ENCODE data around the gene SLC12A7. TPM values are rescaled to one million over a fixed set of nuclear protein-coding genes. Genes with fewer than 3 reads are reported as not detected.

SLC12A7 gene
- total RNA-seq, 4 donors from 2014 or later: 18.8 to 28.7 (median 24.5) TPM

DNA sequence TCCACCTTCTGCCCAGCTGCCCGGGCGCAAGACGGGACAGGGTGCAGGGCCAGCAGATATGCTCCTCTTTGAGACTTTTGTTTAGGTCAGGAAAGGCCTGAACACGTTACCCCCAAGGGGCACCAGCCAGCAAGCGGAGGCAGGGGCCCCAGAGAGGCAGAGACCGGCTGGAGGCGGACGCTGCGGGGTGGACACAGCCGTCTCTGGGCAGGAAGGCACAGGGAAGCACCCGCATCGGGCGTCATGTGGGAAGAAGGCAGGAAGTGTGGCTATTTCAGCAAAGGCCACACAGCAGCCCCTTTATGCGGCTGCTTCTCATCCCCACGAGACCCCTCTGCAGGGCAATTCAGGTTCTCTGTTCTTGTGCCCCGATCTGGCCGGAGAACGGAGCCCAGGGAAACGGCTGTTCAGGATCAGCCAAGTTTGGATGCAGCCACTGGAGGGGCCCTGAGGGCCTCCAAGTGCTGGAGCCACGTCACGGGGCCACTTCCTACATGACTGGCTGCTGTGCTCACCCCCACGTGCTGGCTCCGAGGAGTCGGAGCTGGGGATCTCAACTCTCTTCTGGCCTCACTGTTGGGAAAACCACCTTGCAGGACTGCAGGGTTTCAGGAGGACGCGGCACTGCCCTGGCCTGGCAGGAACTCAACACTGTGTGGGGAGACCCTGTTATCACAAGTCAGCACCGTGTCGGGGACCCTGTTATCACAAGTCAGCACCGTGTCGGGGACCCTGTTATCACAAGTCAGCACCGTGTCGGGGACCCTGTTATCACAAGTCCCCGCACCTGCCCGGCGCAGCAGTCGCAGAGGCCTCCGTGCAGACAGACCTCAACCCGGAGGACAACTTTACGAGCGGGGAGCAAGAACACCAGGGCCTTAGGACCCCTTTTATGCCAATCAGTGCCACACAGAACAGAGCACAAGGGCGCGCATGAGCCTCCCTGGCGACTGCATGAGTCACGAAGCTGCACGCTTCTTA lies 44.4 kb downstream of the SLC12A7 start:
- TF ChIP-seq POLR2AphosphoS5 (IDR thresholded peaks at IDR 0.05) (no peak), EP300 (IDR thresholded peaks at IDR 0.05) (no peak), POLR2A (IDR thresholded peaks at IDR 0.05) (no peak)
- TF ChIP-seq, protein P1, sequence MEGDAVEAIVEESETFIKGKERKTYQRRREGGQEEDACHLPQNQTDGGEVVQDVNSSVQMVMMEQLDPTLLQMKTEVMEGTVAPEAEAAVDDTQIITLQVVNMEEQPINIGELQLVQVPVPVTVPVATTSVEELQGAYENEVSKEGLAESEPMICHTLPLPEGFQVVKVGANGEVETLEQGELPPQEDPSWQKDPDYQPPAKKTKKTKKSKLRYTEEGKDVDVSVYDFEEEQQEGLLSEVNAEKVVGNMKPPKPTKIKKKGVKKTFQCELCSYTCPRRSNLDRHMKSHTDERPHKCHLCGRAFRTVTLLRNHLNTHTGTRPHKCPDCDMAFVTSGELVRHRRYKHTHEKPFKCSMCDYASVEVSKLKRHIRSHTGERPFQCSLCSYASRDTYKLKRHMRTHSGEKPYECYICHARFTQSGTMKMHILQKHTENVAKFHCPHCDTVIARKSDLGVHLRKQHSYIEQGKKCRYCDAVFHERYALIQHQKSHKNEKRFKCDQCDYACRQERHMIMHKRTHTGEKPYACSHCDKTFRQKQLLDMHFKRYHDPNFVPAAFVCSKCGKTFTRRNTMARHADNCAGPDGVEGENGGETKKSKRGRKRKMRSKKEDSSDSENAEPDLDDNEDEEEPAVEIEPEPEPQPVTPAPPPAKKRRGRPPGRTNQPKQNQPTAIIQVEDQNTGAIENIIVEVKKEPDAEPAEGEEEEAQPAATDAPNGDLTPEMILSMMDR (IDR thresholded peaks at IDR 0.05): no peak
- peaks cover 0 to 73% of the 10 kb centered on the region in 2 donors for H3K36me3 ChIP-seq
- no peak for ATAC-seq
- H3K27ac ChIP-seq: no peak overlapping the region
- 87% methylated on average over 8 of the region's 45 CpGs; no CpG with 5 or more reads in 1 of the 2 donors for WGBS, 2 donors (ENCODE audit: low coverage in 1 of 2)
- no peaks in the 10 kb centered on the region for H3K4me1 ChIP-seq
- H3K27me3 ChIP-seq: no peaks in the 10 kb centered on the region
- H3K4me3 ChIP-seq: no peak overlapping the region
- H3K9me3 ChIP-seq: no peaks in the 10 kb centered on the region

DNA sequence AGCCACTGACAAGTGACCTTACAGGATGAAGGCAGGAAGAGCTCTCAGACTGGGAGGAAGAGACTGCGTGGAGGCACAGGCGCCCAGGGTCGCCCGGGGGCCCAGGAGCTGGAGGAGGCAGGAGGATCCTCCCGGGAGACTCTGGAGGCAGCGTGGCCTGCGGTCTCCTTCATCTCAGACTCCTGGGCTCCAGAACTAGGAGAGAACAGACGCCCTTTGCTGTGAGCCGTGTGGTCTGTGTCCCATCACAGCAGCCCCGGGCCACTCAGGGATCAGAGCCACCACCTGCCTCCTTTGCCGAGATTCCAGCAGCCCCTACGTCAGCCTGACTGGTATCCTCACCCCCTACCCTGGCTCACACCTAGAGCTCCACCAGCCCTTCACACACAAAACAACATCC lies 45.2 kb downstream of the SLC12A7 start:
- TF ChIP-seq POLR2A (IDR thresholded peaks at IDR 0.05): no peak
- no peak for TF ChIP-seq EP300 (IDR thresholded peaks at IDR 0.05)
- TF ChIP-seq, protein P1 (IDR thresholded peaks at IDR 0.05): no peak
- no peak for TF ChIP-seq POLR2AphosphoS5 (IDR thresholded peaks at IDR 0.05)
- Histone ChIP-seq H3K27ac (no peak overlapping the region), H3K4me1 (no peaks in the 10 kb centered on the region), H3K4me3 (no peak overlapping the region), H3K27me3 (no peaks in the 10 kb centered on the region), H3K36me3 (peaks cover 0 to 81% of the 10 kb centered on the region in 2 donors), H3K9me3 (no peaks in the 10 kb centered on the region)
- WGBS, 2 donors (ENCODE audit: low coverage in 1 of 2): 93% methylated on average over 6 of the region's 12 CpGs; no CpG with 5 or more reads in 1 of the 2 donors
- no peak for ATAC-seq

DNA sequence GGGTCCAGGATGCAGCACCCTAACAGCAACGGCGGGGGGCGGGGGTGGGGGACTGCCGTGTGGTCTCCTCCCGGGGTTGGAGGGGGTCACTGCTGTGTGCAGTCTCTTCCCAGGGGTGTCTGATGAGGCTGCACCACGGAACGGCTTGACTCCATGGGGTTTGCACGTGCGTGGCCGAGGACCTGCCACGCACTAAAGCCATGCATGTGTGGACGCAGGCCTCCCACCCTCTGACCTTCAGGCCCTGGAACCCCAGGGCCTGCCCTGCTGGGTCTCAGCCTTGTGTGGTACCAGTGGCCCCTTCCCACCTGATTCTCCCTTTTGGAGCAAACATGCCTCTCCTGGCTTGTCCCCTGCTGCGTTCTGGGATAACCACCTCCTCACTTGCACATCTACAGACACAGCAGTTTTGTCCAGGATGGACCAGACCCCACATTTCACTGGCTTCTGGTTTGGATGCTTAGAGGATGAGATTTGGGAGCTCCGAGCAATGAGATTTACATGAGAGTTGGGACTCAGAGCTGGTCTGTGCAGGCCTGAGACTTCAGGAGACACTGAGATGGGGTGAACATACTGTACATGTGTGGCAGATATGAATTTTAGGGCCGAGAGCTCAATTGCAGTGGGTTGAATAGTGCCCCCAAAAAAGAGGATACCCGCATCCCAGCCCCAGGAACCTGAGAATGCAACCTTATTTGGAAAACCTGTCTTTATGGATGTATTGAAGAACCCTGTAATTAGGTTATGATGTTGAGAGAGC lies 45.8 kb downstream of the SLC12A7 start:
- no peaks in the 10 kb centered on the region for H3K27me3 ChIP-seq
- peaks cover 0 to 85% of the 10 kb centered on the region in 2 donors for H3K36me3 ChIP-seq

DNA sequence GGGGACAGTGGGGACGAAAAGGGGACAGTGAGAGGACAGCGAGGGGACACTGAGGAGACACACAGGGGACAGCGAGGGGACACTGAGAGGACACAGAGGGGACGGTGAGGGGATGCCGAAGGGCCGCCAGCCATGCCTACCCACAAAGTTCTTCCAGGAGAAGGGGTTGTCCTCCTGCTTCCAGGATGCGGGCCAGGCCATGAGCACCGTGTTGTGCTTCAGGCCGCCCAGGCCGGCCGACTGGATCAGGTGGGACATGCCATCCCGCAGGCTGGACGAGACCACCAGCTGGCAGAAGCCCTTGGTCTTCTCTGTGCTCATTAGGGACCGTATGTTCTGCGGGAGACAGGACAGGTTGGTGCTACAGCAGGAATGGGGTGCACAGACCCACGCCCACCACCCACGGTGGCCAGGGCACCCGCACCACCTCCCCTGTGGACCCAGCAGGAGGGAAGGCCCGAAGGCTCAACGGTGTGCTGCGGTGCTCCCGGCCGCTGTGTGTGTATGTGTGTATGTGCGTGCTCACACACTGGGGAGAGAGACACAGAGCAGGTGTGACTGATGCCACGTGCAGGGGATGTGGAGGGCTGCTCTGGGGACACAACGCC lies 46.6 kb downstream of the SLC12A7 start:
- H3K4me3 ChIP-seq: no peak overlapping the region
- H3K27me3 ChIP-seq: no peaks in the 10 kb centered on the region
- H3K9me3 ChIP-seq: no peaks in the 10 kb centered on the region
- no peak overlapping the region for H3K27ac ChIP-seq
- 82% methylated on average over 2 of the region's 26 CpGs; no CpG with 5 or more reads in 1 of the 2 donors for WGBS, 2 donors (ENCODE audit: low coverage in 1 of 2)
- H3K36me3 ChIP-seq: peaks cover 0 to 91% of the 10 kb centered on the region in 2 donors
- no peak for ATAC-seq
- H3K4me1 ChIP-seq: no peaks in the 10 kb centered on the region
- TF ChIP-seq, protein P1 (IDR thresholded peaks at IDR 0.05): no peak
- TF ChIP-seq POLR2AphosphoS5 (IDR thresholded peaks at IDR 0.05) (no peak), POLR2A (IDR thresholded peaks at IDR 0.05) (no peak), EP300 (IDR thresholded peaks at IDR 0.05) (no peak)

More for the DNA sequence above, 45.8 kb downstream of the SLC12A7 start:
- Histone ChIP-seq H3K9me3 (no peaks in the 10 kb centered on the region), H3K27ac (no peak overlapping the region), H3K4me3 (no peak overlapping the region), H3K4me1 (no peaks in the 10 kb centered on the region)
- no peak for ATAC-seq
- 73% methylated on average over 4 of the region's 16 CpGs; no CpG with 5 or more reads in 1 of the 2 donors for WGBS, 2 donors (ENCODE audit: low coverage in 1 of 2)
- no peak for TF ChIP-seq POLR2AphosphoS5 (IDR thresholded peaks at IDR 0.05)
- TF ChIP-seq, protein P1 (IDR thresholded peaks at IDR 0.05): no peak
